HepG2 (cell line): Measurements from ENCODE around the gene AP4M1. TPM values are rescaled to one million over a fixed set of nuclear protein-coding genes. Genes with fewer than 3 reads are reported as not detected.

Experiments used
- ATF2 ChIP-seq: sonication (generic); formaldehyde crosslinking; IDR thresholded peaks from 2 replicates; pipeline ENCODE4 v1.4.0; 2020; ENCODE audit warnings: missing genetic modification reagents
- ELF1 ChIP-seq: sonication (generic); formaldehyde crosslinking; IDR thresholded peaks from 2 replicates; pipeline ENCODE4 v1.4.0; 2020; ENCODE audit warnings: missing genetic modification reagents
- ELF3 ChIP-seq: IDR thresholded peaks from 2 replicates; pipeline ENCODE4 v1.6.1; 2016; ENCODE audit warnings: missing genetic modification reagents, missing compliant biosample characterization
- ESRRA ChIP-seq: sonication (generic); formaldehyde crosslinking; IDR thresholded peaks from 2 replicates; pipeline ENCODE4 v1.5.1; 2020; ENCODE audit warnings: mild to moderate bottlenecking, low read depth, missing genetic modification reagents
- FOXA1 ChIP-seq, 2 experiments: fragments of 450-650 bp in 1 of 2; sonication (generic) in 1 of 2; formaldehyde crosslinking in 1 of 2; IDR thresholded peaks; 2 replicates each; pipeline versions ENCODE4 v1.4.0 to v1.6.1; 2016 to 2020; ENCODE audit warnings: missing genetic modification reagents in 1 of 2
- GMEB2 ChIP-seq: IDR thresholded peaks from 2 replicates; pipeline ENCODE4 v1.6.1; 2016; ENCODE audit warnings: missing biosample characterization, missing genetic modification reagents, low read depth
- HDAC2 ChIP-seq: sonication (generic); formaldehyde crosslinking; IDR thresholded peaks from 2 replicates; pipeline ENCODE4 v1.4.0; 2020; ENCODE audit warnings: missing genetic modification reagents
- HNRNPLL ChIP-seq: fragments of 200-400 bp; formaldehyde crosslinking; IDR thresholded peaks from 2 replicates; pipeline ENCODE4 v1.6.1; 2017; ENCODE audit warnings: mild to moderate bottlenecking, low read depth, low read length; ENCODE audit not compliant: poor library complexity, severe bottlenecking
- JUN ChIP-seq: sonication (generic); formaldehyde crosslinking; IDR thresholded peaks from 2 replicates; pipeline ENCODE4 v1.4.0; 2020; ENCODE audit warnings: mild to moderate bottlenecking, missing genetic modification reagents
- KAT8 ChIP-seq: IDR thresholded peaks from 2 replicates; pipeline ENCODE4 v1.6.1; 2016; ENCODE audit warnings: missing genetic modification reagents, missing compliant biosample characterization
- MAF1 ChIP-seq: sonication (generic); formaldehyde crosslinking; IDR thresholded peaks from 2 replicates; pipeline ENCODE4 v1.5.0; 2020; ENCODE audit warnings: missing genetic modification reagents, borderline replicate concordance
- MXD1 ChIP-seq: sonication (generic); formaldehyde crosslinking; IDR thresholded peaks from 2 replicates; pipeline ENCODE4 v1.4.0; 2020; ENCODE audit warnings: mild to moderate bottlenecking, missing genetic modification reagents
- MZF1 ChIP-seq: sonication (generic); formaldehyde crosslinking; IDR thresholded peaks from 2 replicates; pipeline ENCODE4 v1.8.1; 2023; ENCODE audit warnings: mild to moderate bottlenecking, missing genetic modification reagents, borderline replicate concordance
- PLRG1 ChIP-seq: fragments of 450-650 bp; conservative IDR thresholded peaks from 2 replicates; pipeline ENCODE4 v1.6.1; 2016
- PRMT3 ChIP-seq: sonication (generic); formaldehyde crosslinking; IDR thresholded peaks from 2 replicates; pipeline ENCODE4 v1.8.1; 2022; ENCODE audit warnings: low read depth, mild to moderate bottlenecking, moderate library complexity, missing genetic modification reagents, borderline replicate concordance
- SIN3A ChIP-seq: IDR thresholded peaks from 2 replicates; pipeline ENCODE4 v1.6.1; 2011; ENCODE audit warnings: low read depth, mild to moderate bottlenecking, control low read depth, low read length, borderline replicate concordance
- SP5 ChIP-seq: IDR thresholded peaks from 2 replicates; pipeline ENCODE4 v1.6.1; 2016; ENCODE audit warnings: low read depth, borderline replicate concordance
- SRY ChIP-seq: sonication (generic); formaldehyde crosslinking; IDR thresholded peaks from 2 replicates; pipeline ENCODE4 v1.8.0; 2022; ENCODE audit warnings: mild to moderate bottlenecking, missing genetic modification reagents
- ZKSCAN5 ChIP-seq: sonication (generic); formaldehyde crosslinking; IDR thresholded peaks from 2 replicates; pipeline ENCODE4 v1.5.1; 2020; ENCODE audit warnings: mild to moderate bottlenecking, missing genetic modification reagents
- ZMYM3 ChIP-seq: sonication (generic); formaldehyde crosslinking; IDR thresholded peaks from 2 replicates; pipeline ENCODE4 v1.5.1; 2020; ENCODE audit warnings: mild to moderate bottlenecking, missing genetic modification reagents
- ZNF276 ChIP-seq: sonication (generic); formaldehyde crosslinking; IDR thresholded peaks from 2 replicates; pipeline ENCODE4 v1.4.0; 2020; ENCODE audit warnings: mild to moderate bottlenecking, low read depth, missing genetic modification reagents
- ZNF33B ChIP-seq: sonication (generic); formaldehyde crosslinking; IDR thresholded peaks from 2 replicates; pipeline ENCODE4 v1.5.1; 2020; ENCODE audit warnings: mild to moderate bottlenecking, missing genetic modification reagents
- ZNF350 ChIP-seq: sonication (generic); formaldehyde crosslinking; IDR thresholded peaks from 2 replicates; pipeline ENCODE4 v1.4.0; 2020; ENCODE audit warnings: mild to moderate bottlenecking, low read depth, missing genetic modification reagents, borderline replicate concordance
- ZNF7 ChIP-seq: IDR thresholded peaks from 2 replicates; pipeline ENCODE4 v1.6.1; 2016; ENCODE audit warnings: missing biosample characterization, missing genetic modification reagents
- ZSCAN21 ChIP-seq: sonication (generic); formaldehyde crosslinking; IDR thresholded peaks from 2 replicates; pipeline ENCODE4 v1.8.0; 2022; ENCODE audit warnings: mild to moderate bottlenecking, missing genetic modification reagents, moderate library complexity, borderline replicate concordance
- polyA plus RNA-seq, 8 experiments: library from polyadenylated mRNA; depleted of rRNA in 3 of 8; stranded (reverse) in 7 of 8; unstranded in 1 of 8; fragments of >200 nt; fragmentation: Illumina TruSeq in 4 of 8; extraction: Trizol in 4 of 8; gene quantifications; 2 replicates each; pipeline versions ENCODE4 v1.2.1 to v1.2.3, GENCODE V29; 2011 to 2016; ENCODE audit warnings: low read depth in 4 of 8, missing spikeins in 1 of 8, mixed read lengths in 1 of 8; ENCODE audit not compliant: insufficient read depth in 1 of 8
- total RNA-seq, 5 experiments: library from RNA; depleted of rRNA; stranded (reverse); fragments of >200 nt; fragmentation: Illumina TruSeq; extraction: Trizol; gene quantifications; 2 replicates each; pipeline ENCODE4 v1.2.3, GENCODE V29; 2016; ENCODE audit warnings: low read depth in 1 of 5

AP4M1 gene
- total and polyA plus RNA-seq, 2 of the 13 experiments (the other 11 are each of a cell fraction or from before 2014, with no cell fraction given) = 6.3 to 9.7 TPM

- TF ChIP-seq HDAC2 = peak; percentile 32; the same call in 1 of the 2 replicates
- TF ChIP-seq ZKSCAN5 (CRISPR knock-in tag) = no peak
- 0 out of 2 replicates have a peak, but pooled peaks have one; percentile 22 for TF ChIP-seq JUN (CRISPR knock-in tag)
- 0 out of 2 replicates have a peak, but pooled peaks have one; percentile 76 for TF ChIP-seq MXD1
- no peak for TF ChIP-seq ELF1
- TF ChIP-seq MAF1 (CRISPR knock-in tag) = no peak
- TF ChIP-seq ZSCAN21 (CRISPR knock-in tag) = peak; percentile 90; the same call in 1 of the 2 replicates
- peak; percentile 84 for TF ChIP-seq GMEB2 (CRISPR knock-in tag)
- peak; percentile 48; the same call in 1 of the 2 replicates for TF ChIP-seq ZNF33B (CRISPR knock-in tag)
- 0 out of 2 replicates have a peak, but pooled peaks have one; percentile 56 for TF ChIP-seq PRMT3 (CRISPR knock-in tag)
- no peak for TF ChIP-seq FOXA1 (IDR thresholded peaks at IDR 0.05)
- TF ChIP-seq FOXA1 (CRISPR knock-in tag; IDR thresholded peaks at IDR 0.05) = no peak
- TF ChIP-seq ESRRA (CRISPR knock-in tag) = no peak
- TF ChIP-seq SP5 (CRISPR knock-in tag) = peak; percentile 24; the same call in 1 of the 2 replicates
- TF ChIP-seq ELF3 (CRISPR knock-in tag) = 0 out of 2 replicates have a peak, but pooled peaks have one; percentile 7
- TF ChIP-seq SRY = peak; percentile 56
- TF ChIP-seq MZF1 = no peak
- TF ChIP-seq HNRNPLL = peak; percentile 67
- no peak for TF ChIP-seq ZNF7
- peak; percentile 46 for TF ChIP-seq KAT8
- TF ChIP-seq PLRG1 = no peak
- peak; percentile 10; the same call in 1 of the 2 replicates for TF ChIP-seq ZMYM3
- TF ChIP-seq SIN3A = peak; percentile 89; the same call in 1 of the 2 replicates
- TF ChIP-seq ZNF276 (CRISPR knock-in tag) = no peak; the same call in 1 of the 2 replicates
- no peak; the same call in 1 of the 2 replicates for TF ChIP-seq ZNF350 (CRISPR knock-in tag)
- TF ChIP-seq ATF2 (CRISPR knock-in tag) = peak; percentile 72; the same call in 1 of the 2 replicates
Measured at GRCh38 chr7:100101016-100101862, at the start of gene AP4M1, which contains the start of gene MCM7 (continued).
